HG03342 (cell line): ENCODE measurements around the gene PTX3.

Experiments
- ATAC-seq: cut with Tn5 transposase; IDR thresholded peaks from one replicate; pipeline ENCODE4 v1.9.1; 2021; ENCODE audit warnings: mild to moderate bottlenecking, moderate library complexity; ENCODE audit not compliant: unreplicated experiment

The PTX3 gene

DNA sequence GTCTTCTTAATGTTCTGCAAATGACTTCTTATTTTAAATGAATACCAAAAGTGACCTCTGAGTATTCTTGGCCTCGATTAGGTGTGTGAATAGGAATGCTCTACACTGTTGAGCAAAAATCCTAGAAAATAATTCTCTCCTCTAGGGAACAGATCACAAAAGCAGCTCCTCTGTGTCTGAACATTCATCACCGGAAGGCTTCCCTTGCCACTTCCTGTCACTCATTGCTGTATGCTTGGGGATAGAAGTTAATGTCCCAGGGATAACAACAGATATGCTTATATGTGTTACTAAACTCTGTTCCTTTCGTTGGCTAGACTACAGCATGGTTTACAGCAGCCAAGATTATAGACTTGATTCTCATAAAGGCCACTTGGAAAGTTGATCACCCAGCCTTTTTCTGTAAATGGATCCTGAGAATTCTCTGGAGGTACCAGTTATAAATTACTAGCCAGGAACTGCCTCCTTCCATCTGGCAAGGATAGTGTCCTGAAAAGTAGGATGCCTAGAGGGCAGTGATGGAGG is 16.0 kb upstream of the PTX3 start:
- ATAC-seq: no peak

DNA sequence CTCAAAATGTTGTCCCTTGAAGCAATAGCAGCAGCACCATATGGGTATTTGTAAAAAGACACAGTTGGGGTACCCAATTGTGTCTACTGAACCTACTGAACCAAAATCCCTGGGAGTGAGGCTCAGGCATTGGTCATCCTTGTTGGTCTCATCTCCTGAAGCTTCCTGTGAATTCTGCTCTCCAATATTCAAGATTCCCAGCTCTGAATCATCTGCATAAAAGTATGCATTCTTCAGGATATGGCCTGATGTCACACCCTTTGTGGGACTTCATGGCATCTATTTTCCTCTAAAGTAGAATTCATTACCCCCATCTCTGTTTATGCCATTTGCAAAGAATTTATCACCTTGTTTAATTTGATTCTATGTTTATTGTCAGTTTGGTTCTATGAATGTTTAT is 13.3 kb upstream of the PTX3 start:
- no peak for ATAC-seq

DNA sequence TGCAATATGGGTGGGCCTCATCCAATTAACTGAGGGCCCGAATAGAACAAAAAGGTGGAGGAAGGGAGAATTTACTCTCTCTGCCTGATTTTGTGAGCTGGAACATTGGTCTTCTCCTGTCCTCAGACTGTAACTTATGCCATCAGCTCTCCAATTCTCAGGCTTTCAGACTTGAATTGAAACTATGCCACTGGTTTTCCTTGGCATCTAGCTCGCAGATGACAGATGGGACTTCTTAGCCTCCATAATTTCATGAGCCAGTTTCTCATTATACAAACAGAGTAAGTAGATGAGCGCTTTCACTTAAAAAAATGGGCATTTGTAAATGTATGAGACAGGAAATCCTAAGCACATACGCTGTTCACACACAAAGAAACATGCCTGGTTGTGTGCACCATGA is 8.7 kb upstream of the PTX3 start:
- ATAC-seq: no peak

DNA sequence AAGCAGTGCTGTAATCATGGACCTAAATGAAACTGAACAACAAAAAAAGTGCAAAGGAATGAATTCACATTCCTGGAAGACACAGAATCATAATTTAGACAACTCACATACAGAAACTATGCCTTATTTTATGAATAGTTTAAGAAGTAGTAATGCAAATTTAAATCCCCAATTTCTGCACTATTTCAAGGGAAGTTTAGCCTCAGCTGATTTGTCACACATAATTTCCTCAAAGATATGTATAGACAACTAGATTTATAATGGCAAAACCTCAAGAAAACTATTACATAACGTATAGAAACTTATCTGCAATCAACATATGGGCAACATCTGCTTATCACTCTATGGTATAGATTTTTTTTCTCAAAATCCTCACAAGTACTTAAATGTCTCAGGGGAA is 7.8 kb upstream of the PTX3 start:
- ATAC-seq: no peak

DNA sequence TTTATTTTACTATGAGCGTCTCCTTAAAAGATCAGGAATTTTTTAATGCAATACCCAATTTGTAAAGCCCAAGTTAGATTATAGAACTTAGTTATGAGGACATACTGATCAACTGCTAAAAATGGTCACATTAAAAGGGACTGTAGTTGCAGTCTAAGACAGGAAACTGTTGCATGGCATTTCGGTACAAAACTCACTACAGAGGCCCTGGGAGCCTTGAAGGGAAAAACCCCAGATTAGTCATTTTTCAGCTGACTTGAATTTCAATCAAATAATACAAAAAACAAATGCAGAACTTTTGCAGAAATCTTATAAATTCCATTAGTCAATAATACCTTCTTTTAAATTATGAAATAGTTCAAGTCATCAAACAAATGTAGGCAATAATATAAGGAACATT is 6.9 kb upstream of the PTX3 start:
- no peak for ATAC-seq

DNA sequence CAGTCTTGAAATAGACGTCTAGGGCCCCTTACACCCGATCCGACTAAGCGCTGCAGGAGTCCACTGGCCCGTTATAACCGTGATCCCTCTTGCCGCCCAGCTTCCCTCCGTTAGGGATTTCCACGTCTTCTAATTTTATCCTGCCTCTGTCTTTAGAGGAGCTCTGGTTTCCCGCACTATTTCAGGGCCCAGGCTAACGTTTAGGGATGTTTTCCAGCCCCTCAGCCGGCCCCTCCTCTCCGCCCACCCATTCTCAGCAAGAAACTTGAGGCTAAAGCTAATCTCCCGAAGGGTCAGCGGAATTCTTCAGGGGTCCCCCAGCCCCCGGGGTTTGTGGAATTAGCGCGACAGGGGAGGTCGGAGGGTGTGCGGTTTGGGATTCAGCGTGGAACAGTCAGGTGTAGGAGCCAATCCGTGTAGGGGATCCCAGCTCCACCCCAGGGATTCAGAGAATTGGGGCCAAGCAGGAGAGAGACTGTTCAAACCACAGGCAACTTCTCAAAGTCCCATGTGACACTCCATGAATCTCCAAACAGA is 1.6 kb downstream of the PTX3 start:
- ATAC-seq: no peak

DNA sequence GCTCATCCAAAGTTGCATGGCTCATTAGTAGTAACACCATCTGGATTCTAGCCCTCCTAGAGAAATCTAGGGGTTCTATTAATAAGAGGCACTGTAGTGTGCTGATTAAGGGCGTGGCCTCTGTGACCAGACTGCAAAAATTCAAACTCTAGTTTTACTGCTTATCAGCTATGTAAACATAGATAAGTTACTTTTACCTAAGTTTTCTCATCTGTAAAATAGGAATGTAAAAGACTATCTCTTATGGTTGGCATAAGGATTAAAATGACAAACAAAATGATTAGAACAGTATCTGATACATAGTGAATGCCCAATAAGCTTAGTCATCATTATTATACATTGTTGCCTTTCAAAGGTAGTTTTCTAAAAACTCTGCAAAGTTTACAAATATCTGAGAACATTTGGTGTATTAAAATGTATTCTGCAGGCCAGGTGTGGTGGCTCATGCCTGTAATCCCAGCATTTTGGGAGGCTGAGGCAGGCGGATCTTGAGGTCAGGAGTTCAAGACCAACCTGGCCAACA is 4.5 kb downstream of the PTX3 start:
- no peak for ATAC-seq

DNA sequence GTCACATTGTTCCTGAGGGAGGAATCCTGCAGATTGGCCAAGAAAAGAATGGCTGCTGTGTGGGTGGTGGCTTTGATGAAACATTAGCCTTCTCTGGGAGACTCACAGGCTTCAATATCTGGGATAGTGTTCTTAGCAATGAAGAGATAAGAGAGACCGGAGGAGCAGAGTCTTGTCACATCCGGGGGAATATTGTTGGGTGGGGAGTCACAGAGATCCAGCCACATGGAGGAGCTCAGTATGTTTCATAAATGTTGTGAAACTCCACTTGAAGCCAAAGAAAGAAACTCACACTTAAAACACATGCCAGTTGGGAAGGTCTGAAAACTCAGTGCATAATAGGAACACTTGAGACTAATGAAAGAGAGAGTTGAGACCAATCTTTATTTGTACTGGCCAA is 6.1 kb downstream of the PTX3 start:
- no peak for ATAC-seq

DNA sequence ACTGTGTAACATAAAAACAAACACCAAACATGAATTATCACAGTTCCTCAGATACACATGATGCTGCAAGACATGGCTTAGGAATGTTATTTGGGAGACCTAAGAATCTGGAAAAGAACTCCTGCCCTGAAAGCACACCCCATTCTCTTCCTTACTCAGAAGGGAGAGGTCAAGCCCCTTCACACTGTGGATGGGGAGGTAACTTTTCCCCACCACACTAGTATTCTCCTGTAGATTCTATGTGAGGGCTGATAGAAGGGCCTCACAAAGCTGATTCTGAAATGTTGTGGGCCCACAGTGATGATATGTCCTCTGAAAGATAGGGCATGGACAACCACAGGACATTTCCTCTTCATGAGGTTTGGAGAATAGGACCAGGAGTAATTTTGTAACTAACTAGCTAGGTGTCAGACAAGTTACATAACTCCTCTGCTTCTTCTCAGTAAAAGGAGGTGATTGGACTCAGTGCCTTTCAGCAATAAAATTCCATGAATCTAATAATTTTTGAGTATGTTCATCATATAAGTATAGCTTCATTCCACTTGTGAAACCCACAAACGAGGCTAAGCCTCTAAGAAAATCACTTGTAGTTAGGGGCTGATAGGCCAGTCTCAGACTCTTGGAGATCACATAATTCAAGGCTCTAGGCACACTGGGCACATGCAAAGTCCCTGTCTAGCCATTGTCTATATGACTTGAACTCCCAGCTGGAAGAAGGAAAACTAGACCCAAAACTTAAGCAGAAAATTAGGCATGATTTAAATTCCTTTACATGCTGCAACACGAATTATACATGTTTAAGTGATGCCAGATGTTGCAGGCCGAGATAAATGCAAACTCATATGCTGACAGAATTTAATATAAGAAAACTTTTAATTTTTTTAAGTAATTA is 7.5 kb downstream of the PTX3 start:
- ATAC-seq: no peak

DNA sequence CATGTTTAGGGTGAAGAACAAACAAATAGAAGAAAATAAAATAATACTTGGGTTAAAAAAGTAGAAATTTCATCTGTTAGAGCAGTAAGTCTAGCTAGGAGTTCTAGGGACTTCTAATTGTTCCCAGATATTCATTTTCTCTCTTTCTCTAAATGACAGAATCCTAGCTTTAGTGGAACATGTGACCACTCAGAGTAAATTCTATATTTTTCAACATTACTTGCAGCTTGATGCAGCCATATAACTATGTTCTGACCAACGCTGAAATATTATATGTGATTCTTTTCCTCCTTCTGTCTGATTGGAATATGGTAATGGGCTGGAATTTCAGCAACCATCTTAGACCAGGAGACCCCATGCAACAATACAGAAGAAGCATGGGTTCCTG is 8.1 kb downstream of the PTX3 start:
- ATAC-seq: no peak

DNA sequence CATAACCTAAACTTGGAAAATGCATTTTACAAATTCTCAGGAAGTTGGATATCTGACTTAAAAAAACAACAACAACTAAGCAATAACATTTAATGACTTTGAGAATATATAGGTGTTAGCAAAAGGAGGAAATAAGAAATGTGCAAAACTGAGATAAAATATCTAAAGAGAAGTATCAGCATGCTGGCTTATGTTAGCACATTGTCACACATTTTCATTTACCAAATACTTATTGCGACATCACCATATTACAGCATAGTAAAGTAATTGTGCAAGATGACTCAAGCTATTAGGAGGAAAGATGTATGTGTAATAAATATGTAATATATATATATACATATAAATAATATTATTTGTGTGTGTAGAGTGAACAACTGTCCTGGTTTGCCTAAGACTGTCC is 9.2 kb downstream of the PTX3 start:
- no peak for ATAC-seq

DNA sequence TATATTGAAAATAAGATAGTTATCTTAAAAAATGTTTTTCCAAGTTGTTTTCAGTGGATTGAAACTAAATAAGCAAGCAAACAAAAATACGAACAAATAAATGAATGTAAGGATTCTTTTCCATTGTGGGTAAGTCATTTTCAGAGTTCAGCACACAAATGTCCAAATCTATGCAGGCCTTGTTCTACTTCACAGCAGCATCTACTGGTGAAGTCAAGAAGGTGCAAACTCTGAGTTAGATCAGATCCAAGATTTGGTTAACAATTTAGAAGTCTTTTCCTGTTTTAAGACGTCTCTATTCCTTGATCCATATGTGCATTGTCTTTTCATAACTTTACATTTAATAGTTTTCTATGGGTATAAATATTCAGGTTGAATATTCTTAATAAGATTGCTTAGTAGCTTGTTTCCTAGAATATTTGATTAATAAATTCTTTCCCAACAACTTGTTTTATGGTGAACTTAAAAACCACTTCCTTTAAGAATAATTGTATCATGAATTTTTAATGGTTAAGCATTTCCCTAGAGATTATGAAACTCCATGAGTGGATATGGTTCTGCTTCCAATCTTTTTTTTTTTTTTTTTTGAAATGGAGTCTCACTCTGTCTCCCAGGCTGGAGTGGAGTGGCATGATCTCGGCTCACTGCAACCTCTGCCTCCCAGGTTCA is 10.5 kb downstream of the PTX3 start:
- no peak for ATAC-seq

DNA sequence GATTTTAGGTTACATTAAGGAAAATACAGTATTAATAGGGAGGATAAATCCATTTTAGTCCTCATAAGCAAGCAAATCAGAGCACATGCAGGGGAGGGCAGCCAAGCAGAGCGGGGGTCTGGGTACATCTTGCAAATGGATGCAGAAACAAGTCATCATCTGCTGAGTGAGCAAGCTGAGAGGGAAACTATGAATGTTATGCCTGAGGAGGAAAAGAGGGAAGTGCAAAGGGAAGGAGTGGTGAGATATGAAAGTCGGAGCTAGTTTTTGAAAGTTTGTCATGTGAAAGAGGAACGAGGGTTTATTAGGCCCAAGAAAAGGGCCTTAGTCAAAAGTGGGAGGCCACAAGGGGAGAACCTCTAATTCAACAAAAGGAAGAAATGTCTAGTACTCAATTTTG is 15.4 kb downstream of the PTX3 start:
- no peak for ATAC-seq

DNA sequence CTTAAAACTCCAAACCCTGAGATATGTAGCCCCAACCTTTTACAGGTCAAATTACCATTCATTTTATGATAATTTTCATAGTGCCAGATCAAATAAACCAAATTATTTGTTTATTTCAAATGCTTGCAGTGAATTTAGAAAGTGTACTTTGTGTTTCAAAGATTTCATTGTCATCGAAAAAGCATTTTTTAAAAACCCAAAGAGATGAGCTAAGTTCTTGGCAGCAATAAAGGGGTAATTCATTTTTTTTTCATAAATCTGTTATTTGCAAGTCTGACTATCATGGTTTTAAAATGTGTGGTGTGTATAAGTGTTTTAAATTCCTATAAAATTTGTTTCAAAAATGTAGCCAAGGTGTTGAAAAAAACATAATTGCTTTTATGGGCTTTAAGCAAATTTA is 17.2 kb downstream of the PTX3 start:
- ATAC-seq: no peak

DNA sequence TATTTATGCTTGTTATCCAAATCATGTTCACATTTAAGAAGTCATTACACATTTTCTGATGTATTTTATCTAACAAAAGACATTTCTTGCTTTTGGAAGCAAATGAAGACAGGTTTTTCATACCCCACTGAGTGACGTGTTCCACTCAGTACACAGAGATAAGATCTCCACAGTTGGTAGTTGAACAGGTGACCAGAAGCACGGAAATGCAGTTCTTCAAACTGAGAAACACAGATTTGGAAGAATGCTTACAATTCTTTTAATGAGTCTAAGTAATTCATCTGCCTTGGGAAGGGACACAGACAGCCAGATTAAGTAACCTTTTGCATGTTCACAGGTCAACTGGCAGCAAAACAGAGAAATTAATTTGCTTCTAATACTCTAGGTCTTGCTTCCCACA is 23.1 kb downstream of the PTX3 start:
- no peak for ATAC-seq

DNA sequence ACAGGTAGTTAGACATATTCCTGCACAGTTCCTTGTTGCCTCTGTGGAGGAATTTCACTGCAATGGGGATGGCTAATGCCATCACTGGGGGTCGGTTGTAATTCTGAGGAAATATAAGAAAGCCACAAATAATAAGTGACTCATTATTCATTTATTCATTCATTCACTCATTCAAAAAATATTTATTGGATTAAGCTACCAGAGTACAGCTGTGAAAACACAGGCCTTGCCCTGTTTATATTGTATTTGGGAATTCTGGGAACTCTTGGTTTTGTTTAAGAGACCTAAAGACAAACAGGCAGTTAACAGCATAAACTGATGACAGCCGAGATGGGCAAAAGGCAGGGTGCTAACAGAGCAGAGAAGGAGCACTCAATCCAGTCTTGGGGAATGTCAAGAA is 23.6 kb downstream of the PTX3 start:
- ATAC-seq: no peak

DNA sequence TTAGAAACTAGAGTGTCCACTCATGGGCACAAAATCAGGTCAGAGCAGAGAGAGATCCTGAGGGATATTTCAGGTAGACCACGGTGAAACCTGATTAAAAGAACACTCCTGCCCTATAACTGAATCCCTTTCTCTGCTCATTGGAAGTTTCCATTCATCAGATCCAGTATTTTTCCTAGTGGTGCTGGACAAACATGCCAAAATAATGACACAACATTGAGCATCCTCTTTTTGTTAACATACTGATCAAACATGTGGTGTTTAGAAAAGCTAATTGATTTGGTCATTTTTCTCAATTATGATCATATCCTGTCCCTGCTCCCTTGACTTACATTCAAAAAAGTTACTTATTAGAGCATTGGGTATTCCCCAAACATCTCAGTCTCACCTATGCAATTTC is 27.2 kb downstream of the PTX3 start:
- no peak for ATAC-seq

DNA sequence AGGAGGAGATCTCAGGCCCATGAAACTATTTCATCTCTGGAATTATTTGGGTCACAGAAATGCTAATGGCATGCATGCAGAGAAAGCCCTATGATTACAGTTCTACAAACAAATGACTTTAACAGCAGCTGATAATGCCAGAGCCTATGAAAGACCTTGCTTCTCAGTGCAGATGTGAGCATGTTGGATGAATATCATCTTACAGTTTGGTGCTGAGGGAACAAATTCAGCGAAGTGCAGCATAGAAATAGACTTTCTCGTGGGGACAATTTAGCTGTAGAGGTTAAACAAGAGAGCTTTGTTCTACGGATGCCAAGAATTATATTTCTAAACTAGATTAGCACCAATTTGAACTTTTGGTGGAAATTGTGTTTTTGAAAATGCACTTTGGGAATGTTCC is 27.7 kb downstream of the PTX3 start:
- ATAC-seq: no peak

DNA sequence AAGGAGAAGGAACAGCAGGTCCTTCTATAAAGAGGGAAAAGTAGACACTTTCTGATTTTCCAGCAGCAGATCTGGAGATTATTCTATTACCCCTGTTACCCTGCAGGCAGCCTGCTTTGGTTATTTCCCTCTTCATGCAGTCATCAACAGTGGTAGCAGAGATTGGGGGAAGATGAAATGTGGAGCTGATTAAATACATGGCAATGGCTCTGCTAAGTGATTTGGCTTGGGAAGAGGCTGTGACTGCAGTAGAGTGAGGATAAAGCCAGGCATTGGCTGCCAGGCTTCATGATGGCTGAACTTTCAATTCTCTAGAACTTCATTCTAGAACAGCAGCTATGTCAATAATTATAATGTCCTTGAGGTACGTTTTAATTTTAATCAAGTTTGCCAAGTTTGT is 29.1 kb downstream of the PTX3 start:
- no peak for ATAC-seq

DNA sequence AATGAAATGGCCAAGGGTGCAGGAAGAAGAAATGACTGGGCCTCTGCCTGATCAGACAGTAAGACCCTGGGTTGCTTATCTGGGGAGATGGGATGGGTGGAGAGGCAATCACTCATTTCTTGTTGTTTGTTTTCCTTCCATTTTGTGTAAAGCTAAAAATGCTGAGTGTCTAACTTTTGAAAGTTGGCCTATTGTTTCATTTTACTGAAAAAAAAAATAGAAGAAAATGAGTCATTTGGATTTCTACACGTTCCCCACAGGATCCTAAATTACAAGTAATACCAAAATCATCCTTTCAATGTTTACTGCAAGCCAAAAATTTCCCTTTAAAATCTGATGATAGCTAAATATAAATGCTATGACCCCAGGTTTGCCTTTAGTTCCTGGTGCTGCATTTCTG is 30.6 kb downstream of the PTX3 start:
- ATAC-seq: no peak

DNA sequence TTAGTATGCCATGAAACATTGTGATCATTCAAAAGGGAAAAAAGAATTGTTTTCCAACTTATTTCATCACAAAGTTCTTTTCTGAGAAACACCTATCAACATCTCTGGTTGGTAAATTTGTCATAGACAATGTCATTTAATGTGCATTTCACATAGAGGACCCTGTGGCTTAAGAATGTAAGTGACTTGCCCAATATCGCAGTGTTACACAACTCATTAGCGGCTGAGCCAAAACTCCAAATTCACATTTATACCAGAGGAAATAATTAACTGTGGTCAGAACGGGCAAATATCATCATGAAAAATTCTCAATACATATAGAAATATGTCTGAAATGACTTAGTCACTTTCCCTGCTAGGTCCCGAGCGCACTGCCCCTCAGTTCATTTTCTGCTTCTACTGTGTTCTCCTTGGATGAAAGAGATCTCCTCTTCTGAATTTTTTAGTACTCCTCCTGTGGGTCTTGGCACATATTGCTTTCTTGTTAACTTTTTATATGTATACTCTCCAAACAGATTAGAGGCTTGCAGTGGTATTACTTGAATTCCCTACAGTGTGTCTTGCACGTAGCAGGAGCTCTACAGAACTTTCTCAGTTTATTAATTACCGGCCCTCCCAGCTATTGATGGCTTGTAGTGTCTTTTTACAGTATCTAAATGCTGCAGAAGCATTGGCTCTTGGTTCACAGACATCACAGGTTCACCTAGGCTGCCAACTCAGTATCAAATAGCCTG is 33.1 kb downstream of the PTX3 start:
- ATAC-seq: no peak
